Esophagus muscularis mucosa (tissue), 4 donors: ENCODE measurements around the gene NSF.
"Not testable (repeated sequence)": the region's sequence is repeated elsewhere in the genome, so short reads cannot be mapped to it uniquely, and the experiment has no call there.

Experiments used
- EP300 ChIP-seq: sonication (generic); formaldehyde crosslinking; IDR thresholded peaks from one replicate; pipeline ENCODE4 v1.6.1; 2017; ENCODE audit warnings: antibody characterized with exemption
- POLR2AphosphoS5 ChIP-seq, 2 donors: sonication (generic); formaldehyde crosslinking; IDR thresholded peaks; one replicate each; pipeline ENCODE4 v1.6.1; 2017; ENCODE audit warnings: antibody characterized with exemption in 2 of 2
- TF ChIP-seq, protein P1 (sequence below), 3 experiments: fragments of 200-600 bp in 2 of 3; fragments of 450-650 bp in 1 of 3; sonication (generic) in 2 of 3; IDR thresholded peaks; one replicate each; pipeline ENCODE4 v1.5.1; 2017 to 2019; ENCODE audit warnings: antibody characterized with exemption in 3 of 3, mild to moderate bottlenecking in 2 of 3, moderate library complexity in 1 of 3

- TF ChIP-seq, protein P1, sequence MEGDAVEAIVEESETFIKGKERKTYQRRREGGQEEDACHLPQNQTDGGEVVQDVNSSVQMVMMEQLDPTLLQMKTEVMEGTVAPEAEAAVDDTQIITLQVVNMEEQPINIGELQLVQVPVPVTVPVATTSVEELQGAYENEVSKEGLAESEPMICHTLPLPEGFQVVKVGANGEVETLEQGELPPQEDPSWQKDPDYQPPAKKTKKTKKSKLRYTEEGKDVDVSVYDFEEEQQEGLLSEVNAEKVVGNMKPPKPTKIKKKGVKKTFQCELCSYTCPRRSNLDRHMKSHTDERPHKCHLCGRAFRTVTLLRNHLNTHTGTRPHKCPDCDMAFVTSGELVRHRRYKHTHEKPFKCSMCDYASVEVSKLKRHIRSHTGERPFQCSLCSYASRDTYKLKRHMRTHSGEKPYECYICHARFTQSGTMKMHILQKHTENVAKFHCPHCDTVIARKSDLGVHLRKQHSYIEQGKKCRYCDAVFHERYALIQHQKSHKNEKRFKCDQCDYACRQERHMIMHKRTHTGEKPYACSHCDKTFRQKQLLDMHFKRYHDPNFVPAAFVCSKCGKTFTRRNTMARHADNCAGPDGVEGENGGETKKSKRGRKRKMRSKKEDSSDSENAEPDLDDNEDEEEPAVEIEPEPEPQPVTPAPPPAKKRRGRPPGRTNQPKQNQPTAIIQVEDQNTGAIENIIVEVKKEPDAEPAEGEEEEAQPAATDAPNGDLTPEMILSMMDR (IDR thresholded peaks at IDR 0.05), result not testable (repeated sequence)
- not testable (repeated sequence) for TF ChIP-seq POLR2AphosphoS5 (IDR thresholded peaks at IDR 0.05); EP300
Observed at GRCh38 chr17:46659702-46660101, 69.2 kb downstream of the NSF start.
